A172 (cell line): ENCODE results near the gene AKAP13. TPM values are rescaled to one million over a fixed set of nuclear protein-coding genes. Genes with fewer than 3 reads are reported as not detected.
"Not testable (repeated sequence)": the region's sequence is repeated elsewhere in the genome, so short reads cannot be mapped to it uniquely, and the experiment has no call there.

Experiments
- DNase-seq: peaks from one replicate; pipeline ENCODE4 v3.0.0-alpha.2; 2015; ENCODE audit warnings: low spot score
- total RNA-seq: library from RNA; depleted of rRNA; stranded (reverse); fragments of >200 nt; shearing (Covaris generic); gene quantifications from 2 replicates; pipeline ENCODE4 v1.2.3, GENCODE V29; 2014

AKAP13 gene
- total RNA-seq, 1 experiment from 2014 or later: 35.9 TPM

GRCh38 chr15:85441854-85442253, 61.5 kb downstream of the AKAP13 start:
- not testable (repeated sequence) for DNase-seq

GRCh38 chr15:85443046-85443445, 62.6 kb downstream of the AKAP13 start:
- no peak for DNase-seq

- DNase-seq: peak; percentile 4
These were observed 63.2 kb downstream of the AKAP13 start for GRCh38 chr15:85443593-85444087.

- no peak for DNase-seq
These were observed 63.8 kb downstream of the AKAP13 start for GRCh38 chr15:85444122-85444745.

GRCh38 chr15:85445361-85445760, 65.0 kb downstream of the AKAP13 start:
- no peak for DNase-seq

GRCh38 chr15:85451099-85451700, 70.8 kb downstream of the AKAP13 start:
- no peak for DNase-seq

GRCh38 chr15:85452436-85452835, 72.0 kb downstream of the AKAP13 start:
- no peak for DNase-seq

- no peak for DNase-seq
These were observed 72.9 kb downstream of the AKAP13 start for GRCh38 chr15:85453144-85453872.

- no peak for DNase-seq
These were observed 74.0 kb downstream of the AKAP13 start for GRCh38 chr15:85454403-85454802.

GRCh38 chr15:85455891-85456290, 75.5 kb downstream of the AKAP13 start:
- DNase-seq: no peak

- no peak for DNase-seq
These were observed 76.4 kb downstream of the AKAP13 start for GRCh38 chr15:85456798-85457197.

GRCh38 chr15:85457392-85457968, 77.1 kb downstream of the AKAP13 start:
- DNase-seq: no peak

- no peak for DNase-seq
These were observed 78.4 kb downstream of the AKAP13 start for GRCh38 chr15:85458764-85459163.

GRCh38 chr15:85462029-85462428, 81.6 kb downstream of the AKAP13 start:
- DNase-seq: no peak

- no peak for DNase-seq
These were observed 83.0 kb downstream of the AKAP13 start for GRCh38 chr15:85463276-85463892.

- DNase-seq: no peak
These were observed 83.6 kb downstream of the AKAP13 start for GRCh38 chr15:85463976-85464375.

GRCh38 chr15:85464471-85464870, 84.1 kb downstream of the AKAP13 start:
- no peak for DNase-seq

- no peak for DNase-seq
These were observed 90.3 kb downstream of the AKAP13 start for GRCh38 chr15:85470563-85471271.

GRCh38 chr15:85472349-85472748, 91.9 kb downstream of the AKAP13 start:
- DNase-seq: no peak

GRCh38 chr15:85473455-85473854, 93.1 kb downstream of the AKAP13 start:
- peak; percentile 26 for DNase-seq

- DNase-seq: no peak
These were observed 94.4 kb downstream of the AKAP13 start for GRCh38 chr15:85474700-85475316.
